HG03135 (cell line): ENCODE results near the gene P4HA1.

Experiments used
- ATAC-seq: cut with Tn5 transposase; IDR thresholded peaks from one replicate; pipeline ENCODE4 v1.9.1; 2021; ENCODE audit warnings: mild to moderate bottlenecking, moderate library complexity; ENCODE audit not compliant: unreplicated experiment

Gene P4HA1

GRCh38 chr10:72981028-72981881 is 115.4 kb downstream of the P4HA1 start:
- no peak for ATAC-seq

- ATAC-seq, result no peak
These were observed 116.3 kb downstream of the P4HA1 start for GRCh38 chr10:72980348-72980747.

GRCh38 chr10:72979709-72980108 is 117.0 kb downstream of the P4HA1 start:
- ATAC-seq, result no peak

- no peak for ATAC-seq
These were observed 119.8 kb downstream of the P4HA1 start for GRCh38 chr10:72976886-72977285.
